GM10248 (cell line): ENCODE data around the gene IGSF22.

Experiments
- CTCF ChIA-PET: fragments of 300-600 bp; sonication (Branson Sonifier 250); formaldehyde crosslinking; extraction: SDS; loops from one replicate; lab custom pipeline; 2021; ENCODE audit warnings: antibody characterized with exemption; lab: Yijun Ruan, JAX
- POLR2A ChIA-PET: fragments of 350-650 bp; sonication (Branson Sonifier 250); formaldehyde crosslinking; extraction: SDS; loops from one replicate; lab custom pipeline; 2020; ENCODE audit warnings: antibody characterized with exemption; lab: Yijun Ruan, JAX
- DNase-seq: peaks from one replicate; pipeline ENCODE4 v3.0.0; 2012; ENCODE audit errors: extremely low spot score
- CTCF ChIP-seq: IDR thresholded peaks from 2 replicates; pipeline ENCODE4 v1.5.1; 2012; ENCODE audit warnings: mild to moderate bottlenecking, low read depth; ENCODE audit errors: extremely low read depth, missing control alignments, control extremely low read depth

Gene IGSF22

GRCh38 chr11:18704698-18705097, 21.3 kb downstream of the IGSF22 start:
- DNase-seq = no peak
- CTCF ChIA-PET = interaction anchor here (1.1 to 5.6 kb wide), 8 partner anchors 9 to 461 kb away, joined by 3 to 38 read pairs (median 3); no protein-coding TSS in a partner anchor
- POLR2A ChIA-PET = no interaction called here
- no peak for TF ChIP-seq CTCF

GRCh38 chr11:18704045-18704645, 21.8 kb downstream of the IGSF22 start:
- CTCF ChIA-PET = interaction anchor here (1.1 to 5.6 kb wide), 8 partner anchors 9 to 460 kb away, joined by 3 to 38 read pairs (median 3); no protein-coding TSS in a partner anchor
- POLR2A ChIA-PET = no interaction called here
- no peak for DNase-seq
- no peak for TF ChIP-seq CTCF

DNA sequence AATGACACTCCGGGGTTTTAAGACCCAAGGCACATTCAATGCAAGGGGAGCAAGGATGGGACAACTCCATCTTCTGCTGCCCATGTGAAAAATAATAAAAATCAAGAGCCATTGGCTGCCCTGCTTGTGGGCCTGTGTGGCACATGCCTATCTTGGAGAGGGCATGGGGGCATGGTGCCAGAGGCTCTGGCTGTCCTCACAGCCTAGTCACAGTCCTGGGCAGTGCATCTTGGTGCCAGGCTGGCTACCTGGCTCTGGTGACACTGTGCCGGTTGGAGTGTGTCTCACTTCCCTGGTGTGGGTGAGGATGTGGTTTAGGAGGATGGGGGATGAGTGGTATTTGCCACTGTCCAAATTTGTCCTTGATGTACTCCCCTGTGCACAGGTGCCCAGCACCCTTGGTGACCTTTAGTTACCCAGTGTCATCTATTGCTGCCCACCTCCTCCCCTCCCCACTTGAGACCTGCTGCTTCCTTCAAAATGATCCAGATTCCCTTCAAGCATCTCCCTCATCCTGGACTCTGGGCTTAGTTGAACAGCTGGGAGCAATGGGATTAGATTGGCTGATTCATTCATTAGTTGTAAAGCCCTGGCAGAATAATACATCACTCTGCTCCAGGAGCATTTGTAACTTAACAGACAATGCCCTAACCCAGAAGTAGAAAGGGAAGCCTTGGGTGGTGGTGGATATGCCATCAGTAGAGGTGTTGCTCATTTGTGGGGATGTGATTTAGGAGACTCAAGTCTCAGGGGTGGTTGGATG, 22.8 kb downstream of the IGSF22 start:
- ChIA-PET CTCF (interaction anchor here (1.0 to 5.6 kb wide), 4 partner anchors 10 to 459 kb away, joined by 3 to 38 read pairs (median 15); no protein-coding TSS in a partner anchor), POLR2A (no interaction called here)
- TF ChIP-seq CTCF = no peak
- DNase-seq = no peak

DNA sequence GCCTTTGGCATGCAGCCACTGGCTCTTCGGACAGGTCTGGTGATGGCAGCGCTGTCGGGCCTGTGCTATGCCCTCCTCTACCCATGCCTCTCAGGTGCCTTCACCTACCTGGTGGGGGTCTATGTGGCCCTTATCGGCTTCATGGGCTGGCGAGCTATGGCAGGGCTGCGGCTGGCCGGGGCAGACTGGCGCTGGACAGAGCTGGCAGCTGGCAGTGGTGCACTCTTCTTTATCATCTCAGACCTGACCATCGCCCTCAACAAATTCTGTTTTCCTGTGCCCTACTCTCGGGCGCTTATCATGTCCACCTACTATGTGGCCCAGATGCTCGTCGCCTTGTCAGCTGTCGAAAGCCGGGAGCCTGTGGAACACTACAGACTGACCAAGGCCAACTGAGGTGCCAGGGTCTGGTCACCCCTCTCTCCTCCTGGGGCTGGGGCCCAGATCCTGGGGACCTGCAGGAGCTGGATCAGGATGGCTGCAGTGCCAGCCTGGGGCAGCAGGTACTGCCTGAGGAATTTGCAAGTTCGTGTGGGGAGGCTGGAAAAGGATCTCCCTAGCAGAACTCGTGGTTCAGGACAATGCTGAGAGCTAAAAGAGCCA, 24.3 kb downstream of the IGSF22 start:
- no peak for TF ChIP-seq CTCF
- ChIA-PET CTCF (interaction anchor here (1.2 to 1.5 kb wide), 2 partner anchors 20 to 971 kb away, joined by 3 to 4 read pairs; no protein-coding TSS in a partner anchor), POLR2A (interaction anchor here (0.9 kb wide), 1 partner anchor 22 kb away, joined by 3 read pairs; no protein-coding TSS in a partner anchor)
- no peak for DNase-seq

DNA sequence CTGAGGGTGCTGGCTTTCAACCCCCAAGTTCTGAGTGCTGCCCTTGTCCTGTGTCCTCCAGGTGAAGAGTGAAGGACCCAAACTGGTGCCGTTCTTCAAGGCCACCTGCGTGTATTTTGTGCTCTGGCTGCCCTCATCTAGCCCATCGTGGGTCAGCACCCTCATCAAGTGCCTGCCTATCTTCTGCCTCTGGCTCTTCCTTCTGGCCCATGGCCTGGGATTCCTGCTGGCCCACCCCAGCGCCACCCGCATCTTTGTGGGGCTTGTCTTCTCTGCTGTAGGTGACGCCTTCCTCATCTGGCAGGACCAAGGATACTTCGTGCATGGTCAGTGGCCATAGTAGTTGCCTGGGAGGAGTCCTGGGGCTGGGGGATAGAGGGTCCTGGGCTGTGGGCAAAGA, 25.1 kb downstream of the IGSF22 start:
- DNase-seq = no peak
- ChIA-PET POLR2A (no interaction called here), CTCF (interaction anchor here (1.8 kb wide), 1 partner anchor 21 kb away, joined by 4 read pairs; no protein-coding TSS in a partner anchor)
- no peak for TF ChIP-seq CTCF

- TF ChIP-seq CTCF = no peak
- ChIA-PET POLR2A (no interaction called here), CTCF (interaction anchor here (1.1 to 1.8 kb wide), 2 partner anchors 22 to 31 kb away, joined by 3 to 4 read pairs; no protein-coding TSS in a partner anchor)
- no peak for DNase-seq
Measured at GRCh38 chr11:18700375-18700774, 25.6 kb downstream of the IGSF22 start.
